OCI-LY7 (cell line): ENCODE measurements around the gene BMP8A. TPM values are rescaled to one million over a fixed set of nuclear protein-coding genes. Genes with fewer than 3 reads are reported as not detected.

Experiments
- BruUV-seq: library from RNA; stranded (reverse); fragments of 400-500 nt; replicated peaks from 2 replicates; lab custom pipeline; 2021; lab: Mats Ljungman, UMichigan
- CTCF ChIA-PET: fragments of 300-600 bp; sonication (Branson Sonifier 250); formaldehyde crosslinking; loops from one replicate; lab custom pipeline; 2022; ENCODE audit warnings: antibody characterized with exemption; ENCODE audit not compliant: unreplicated experiment; lab: Charles Lee
- POLR2A ChIA-PET: fragments of 300-600 bp; sonication (Branson Sonifier 250); formaldehyde crosslinking; loops from one replicate; lab custom pipeline; 2022; ENCODE audit warnings: antibody characterized with exemption; lab: Charles Lee
- DNase-seq: peaks from one replicate; pipeline ENCODE4 v3.0.0-alpha.2; 2015; ENCODE audit warnings: low spot score
- H2AFZ ChIP-seq: fragments of 200-600 bp; sonication (generic), shearing (Covaris generic); 2 replicates; pipeline ENCODE4 v1.6.1; 2014; ENCODE audit warnings: mild to moderate bottlenecking, antibody characterized with exemption, low read length, moderate library complexity
- H3K27ac ChIP-seq: fragments of 200-600 bp; sonication (generic); 2 replicates; pipeline ENCODE4 v1.5.1; 2014; ENCODE audit warnings: mixed run types, low read depth, mild to moderate bottlenecking, moderate library complexity, low read length, inconsistent platforms; ENCODE audit not compliant: poor library complexity, severe bottlenecking
- H3K36me3 ChIP-seq: fragments of 200-600 bp; sonication (generic); 2 replicates; pipeline ENCODE4 v1.6.1; 2014; ENCODE audit warnings: mild to moderate bottlenecking, antibody characterized with exemption, low read length, moderate library complexity, mixed read lengths; ENCODE audit not compliant: insufficient read depth
- H3K4me1 ChIP-seq: fragments of 200-600 bp; sonication (generic); 2 replicates; pipeline ENCODE4 v1.5.1; 2014; ENCODE audit warnings: mild to moderate bottlenecking, low read length; ENCODE audit not compliant: insufficient read depth, poor library complexity, severe bottlenecking
- H3K4me2 ChIP-seq: fragments of 200-600 bp; sonication (generic); 2 replicates; pipeline ENCODE4 v1.6.1; 2014; ENCODE audit warnings: mild to moderate bottlenecking, low read length
- H3K4me3 ChIP-seq: fragments of 200-600 bp; sonication (generic); 2 replicates; pipeline ENCODE4 v1.5.1; 2014; ENCODE audit warnings: mild to moderate bottlenecking, low read depth, low read length; ENCODE audit not compliant: poor library complexity, severe bottlenecking
- H3K79me2 ChIP-seq: fragments of 200-600 bp; sonication (generic); 2 replicates; pipeline ENCODE4 v1.6.1; 2016; ENCODE audit warnings: low read depth, mild to moderate bottlenecking, low read length, moderate library complexity, mixed read lengths; ENCODE audit not compliant: insufficient read depth
- H3K9me2 ChIP-seq: fragments of 200-600 bp; sonication (generic); 2 replicates; pipeline ENCODE4 v1.6.1; 2016; ENCODE audit warnings: mild to moderate bottlenecking, low read length, mixed read lengths; ENCODE audit not compliant: insufficient read depth
- H3K9me3 ChIP-seq: fragments of 200-600 bp; sonication (generic); 2 replicates; pipeline ENCODE4 v1.6.1; 2014; ENCODE audit warnings: mild to moderate bottlenecking, mixed run types, low read length, mixed read lengths
- H4K20me1 ChIP-seq: fragments of 200-600 bp; sonication (generic); 2 replicates; pipeline ENCODE4 v1.6.1; 2014; ENCODE audit warnings: mild to moderate bottlenecking, antibody characterized with exemption, low read length, moderate library complexity, mixed read lengths; ENCODE audit not compliant: insufficient read depth
- CTCF ChIP-seq: fragments of 200-600 bp; sonication (generic); conservative IDR thresholded peaks from 2 replicates; pipeline ENCODE4 v1.5.1; 2014; ENCODE audit warnings: mild to moderate bottlenecking, antibody characterized with exemption, low read length, moderate library complexity, mixed read lengths
- EZH2phosphoT487 ChIP-seq: fragments of 200-600 bp; sonication (generic); IDR thresholded peaks from 2 replicates; pipeline ENCODE4 v1.6.1; 2018; ENCODE audit warnings: low read depth, borderline replicate concordance, mild to moderate bottlenecking, mixed run types, antibody characterized with exemption, low read length, moderate library complexity, mixed read lengths
- intact Hi-C: fragments of 100-400 bp; cut with micrococcal nuclease; formaldehyde crosslinking; loops from one replicate; pipeline ENCODE4 v1.10.0; 2022; ENCODE audit not compliant: unreplicated experiment
- total RNA-seq, 2 experiments: library from RNA; depleted of rRNA in 1 of 2; stranded (reverse); fragments of >200 nt in 1 of 2; shearing (Covaris generic) in 1 of 2; gene quantifications; 2 replicates each; pipeline ENCODE4 v1.2.3, GENCODE V29; 2014 to 2022

The BMP8A gene
- total RNA-seq, 2 experiments from 2014 or later = 0.32 to 0.44 TPM

DNA sequence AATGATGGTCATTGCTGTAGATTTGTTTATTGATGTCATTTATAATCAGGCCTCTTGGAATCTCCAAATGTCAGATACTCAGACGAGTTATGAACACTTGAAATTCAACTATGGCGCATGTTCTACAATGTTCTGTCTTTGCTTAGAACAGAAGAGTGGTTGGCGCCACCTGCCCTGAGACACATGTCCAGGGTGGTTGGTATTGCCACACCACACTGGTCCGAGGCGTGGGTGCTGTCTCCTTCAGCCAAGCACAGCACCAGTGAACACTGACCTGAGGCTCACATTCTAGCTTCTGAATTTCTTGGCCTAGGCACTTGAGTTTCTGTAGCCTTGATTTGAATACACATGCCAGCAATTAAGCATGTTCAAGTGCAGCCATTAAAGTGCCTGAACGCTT is 10.1 kb upstream of the BMP8A start:
- ChIA-PET POLR2A (interaction anchor here (0.7 kb wide), 1 partner anchor 106 kb away, joined by 4 read pairs; no protein-coding TSS in a partner anchor), CTCF (no interaction called here)
- H3K36me3 ChIP-seq = peaks cover 64% of the 10 kb centered on the region
- no peak overlapping the region for H3K4me3 ChIP-seq
- no peaks in the 10 kb centered on the region for H3K9me3 ChIP-seq
- BruUV-seq = no TSS peak
- H3K27ac ChIP-seq = no peak overlapping the region
- no peaks in the 10 kb centered on the region for H3K9me2 ChIP-seq
- no peak overlapping the region for H2AFZ ChIP-seq
- no peak overlapping the region for H3K4me2 ChIP-seq
- no peaks in the 10 kb centered on the region for H4K20me1 ChIP-seq
- no peaks in the 10 kb centered on the region for H3K4me1 ChIP-seq
- TF ChIP-seq EZH2phosphoT487 (no peak), CTCF (no peak)
- DNase-seq = no peak
- no peaks in the 10 kb centered on the region for H3K79me2 ChIP-seq
- intact Hi-C loops = loop anchor here (10.0 kb wide), 1 partner anchor 54 kb away; no protein-coding TSS in a partner anchor

- Histone ChIP-seq H3K27ac (no peak overlapping the region), H3K79me2 (no peaks in the 10 kb centered on the region), H3K4me2 (no peak overlapping the region), H3K9me3 (no peaks in the 10 kb centered on the region), H3K9me2 (no peaks in the 10 kb centered on the region), H4K20me1 (no peaks in the 10 kb centered on the region), H2AFZ (no peak overlapping the region), H3K4me1 (no peaks in the 10 kb centered on the region), H3K4me3 (no peak overlapping the region), H3K36me3 (peaks cover 81% of the 10 kb centered on the region)
- ChIA-PET CTCF (no interaction called here), POLR2A (interaction anchor here (0.7 kb wide), 2 partner anchors 25 to 650 kb away, joined by 4 read pairs; no protein-coding TSS in a partner anchor)
- no TSS peak for BruUV-seq
- intact Hi-C loops = loop anchor here (10.0 kb wide), 1 partner anchor 52 kb away; no protein-coding TSS in a partner anchor
- TF ChIP-seq CTCF = no peak
- no peak for TF ChIP-seq EZH2phosphoT487
- DNase-seq = no peak
Measured at GRCh38 chr1:39483276-39483675, 8.2 kb upstream of the BMP8A start.

DNA sequence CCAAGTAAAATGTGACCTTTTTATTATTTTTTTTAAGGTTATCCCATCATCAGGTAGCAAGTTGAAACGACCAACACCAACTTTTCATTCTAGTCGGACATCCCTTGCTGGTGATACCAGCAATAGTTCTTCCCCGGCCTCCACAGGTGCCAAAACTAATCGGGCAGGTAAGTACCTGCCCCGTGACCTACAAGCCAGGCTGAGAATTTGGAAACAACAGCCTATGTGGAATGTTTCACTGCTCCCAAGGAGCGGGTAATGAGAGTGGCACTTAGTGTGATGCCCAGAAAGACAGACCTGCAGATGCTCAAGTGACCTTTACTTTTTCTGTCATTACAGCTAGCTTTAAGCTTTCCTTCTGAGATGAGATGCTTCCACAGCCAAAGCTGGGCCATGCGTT is 6.9 kb upstream of the BMP8A start:
- no peak overlapping the region for H3K27ac ChIP-seq
- BruUV-seq = no TSS peak
- no peak overlapping the region for H2AFZ ChIP-seq
- ChIA-PET CTCF (no interaction called here), POLR2A (interaction anchor here (0.6 kb wide), 1 partner anchor 22 kb away, joined by 3 read pairs; no protein-coding TSS in a partner anchor)
- H4K20me1 ChIP-seq = no peaks in the 10 kb centered on the region
- no peaks in the 10 kb centered on the region for H3K9me3 ChIP-seq
- TF ChIP-seq EZH2phosphoT487 (no peak), CTCF (no peak)
- H3K4me2 ChIP-seq = no peak overlapping the region
- no peaks in the 10 kb centered on the region for H3K4me1 ChIP-seq
- intact Hi-C loops = loop anchor here (10.0 kb wide), 1 partner anchor 50 kb away; no protein-coding TSS in a partner anchor
- no peak overlapping the region for H3K4me3 ChIP-seq
- DNase-seq = no peak
- H3K79me2 ChIP-seq = no peaks in the 10 kb centered on the region
- H3K36me3 ChIP-seq = peaks cover 73% of the 10 kb centered on the region
- no peaks in the 10 kb centered on the region for H3K9me2 ChIP-seq
